ENCODE results near the gene INTS15.

DNA sequence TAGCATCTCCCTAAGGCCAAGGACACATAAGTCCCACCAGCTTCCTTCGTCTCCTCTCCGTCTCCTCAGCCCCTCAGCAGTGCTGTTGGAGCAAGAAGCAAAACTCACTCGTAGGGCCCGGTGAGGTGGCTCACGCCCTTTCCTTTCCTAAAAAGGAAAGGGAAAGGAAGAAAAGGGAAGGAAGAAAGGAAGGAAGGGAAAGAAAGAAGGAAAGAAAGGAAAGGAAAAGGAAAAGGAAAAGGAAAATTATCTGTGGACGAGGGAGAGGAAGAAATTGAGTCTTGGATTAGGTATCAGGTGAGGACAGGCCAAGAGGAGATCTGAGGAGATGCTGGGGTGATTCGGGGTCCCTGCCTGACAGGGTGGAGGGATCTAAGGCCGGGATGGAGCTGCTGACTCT lies 44.2 kb downstream of the INTS15 start:
- no peak for TF ChIP-seq GATA2 (IDR thresholded peaks at IDR 0.05; ENCODE audit: low read depth, low read length)
- TF ChIP-seq GATA3 (IDR thresholded peaks at IDR 0.05; ENCODE audit: low read depth, low read length), result no peak

Measured in SH-SY5Y (cell line).